SH-SY5Y (cell line): ENCODE results near the gene TFDP3.

ENCODE experiments used
- GATA2 ChIP-seq: IDR thresholded peaks from 2 replicates; pipeline ENCODE4 v1.6.1; 2011; ENCODE audit warnings: mild to moderate bottlenecking, low read depth, low read length
- GATA3 ChIP-seq: IDR thresholded peaks from 2 replicates; pipeline ENCODE4 v1.6.1; 2011; ENCODE audit warnings: low read depth, mild to moderate bottlenecking, low read length, moderate library complexity

DNA sequence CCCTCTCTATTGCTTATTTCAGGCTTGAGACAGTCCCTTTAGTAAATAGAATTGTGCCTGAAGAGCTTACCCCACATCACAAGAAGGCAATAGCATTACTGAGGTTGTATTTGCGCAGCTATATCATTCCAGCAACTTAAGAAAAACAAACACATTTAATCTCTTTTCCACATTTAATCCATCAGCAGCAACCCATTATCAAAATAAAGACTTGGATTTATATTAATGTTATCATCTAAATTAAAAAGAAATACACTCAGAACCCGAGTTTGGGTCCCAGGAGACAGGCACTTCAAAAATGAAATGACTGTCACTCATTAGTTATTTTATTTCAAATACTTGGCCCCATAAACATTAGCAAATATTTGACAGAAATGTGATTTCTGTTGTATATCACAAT, 10.4 kb downstream of the TFDP3 start:
- no peak for TF ChIP-seq GATA2
- no peak for TF ChIP-seq GATA3
